NCI-H345 (cell line): ENCODE measurements around the gene TSHR.

ENCODE experiments used
- DNase-seq: peaks from one replicate; lab custom pipeline; 2025; lab: John Stamatoyannopoulos, UW

The TSHR gene

DNA sequence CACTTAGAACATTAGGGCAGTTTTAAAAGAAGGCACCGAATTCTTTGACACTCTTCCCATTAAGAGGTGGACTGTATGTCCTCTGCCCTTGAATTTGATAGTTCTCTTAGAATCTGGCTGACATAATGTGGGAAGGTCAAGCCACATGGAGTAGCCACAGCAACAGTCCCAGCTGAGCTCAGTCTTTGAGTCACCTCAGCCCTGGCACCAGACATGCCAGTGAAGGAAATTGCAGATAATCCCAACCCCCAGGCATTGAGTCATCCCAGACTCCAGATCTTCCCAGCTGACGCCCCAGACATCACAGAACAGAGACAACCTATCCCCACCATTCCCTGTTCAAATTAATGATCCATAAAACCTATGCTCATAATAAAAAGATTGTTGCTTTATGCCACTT is 181.9 kb downstream of the TSHR start:
- no peak for DNase-seq

DNA sequence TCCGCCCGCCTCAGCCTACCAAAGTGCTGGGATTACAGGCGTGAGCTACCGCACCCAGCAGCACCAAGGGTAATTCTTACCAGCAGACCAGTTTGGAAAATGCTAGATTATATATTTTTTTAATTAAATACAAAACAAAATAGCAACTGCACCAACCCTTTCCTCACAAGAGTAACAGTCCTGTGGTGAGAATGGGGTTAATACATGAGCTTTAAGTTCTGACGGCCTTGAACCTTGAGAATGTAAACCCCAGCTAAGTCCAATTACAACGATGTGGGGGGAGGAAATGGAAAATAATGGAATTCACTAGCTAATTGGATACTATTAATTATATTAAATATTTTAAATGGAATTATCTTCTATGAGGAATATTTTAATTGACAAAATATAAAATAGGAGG is 183.0 kb downstream of the TSHR start:
- no peak for DNase-seq

DNA sequence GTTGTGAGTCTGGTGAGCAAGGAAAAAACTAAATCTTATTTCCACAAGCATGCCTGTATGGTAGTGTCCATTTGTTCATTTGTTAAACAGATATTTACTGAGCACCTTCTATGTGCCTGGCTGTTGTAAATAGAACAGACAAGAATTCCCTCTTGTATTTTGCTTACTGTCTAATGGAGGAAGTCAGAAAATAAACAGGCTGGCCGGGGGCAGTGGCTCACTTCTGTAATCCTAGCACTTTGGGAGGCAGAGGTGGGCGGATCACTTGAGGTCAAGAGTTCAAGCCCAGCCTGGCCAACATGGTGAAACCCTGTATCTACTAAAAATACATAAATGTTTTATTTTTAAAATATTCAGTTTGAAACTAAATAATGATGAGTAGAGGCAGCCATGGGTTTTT is 186.0 kb downstream of the TSHR start:
- DNase-seq: no peak

DNA sequence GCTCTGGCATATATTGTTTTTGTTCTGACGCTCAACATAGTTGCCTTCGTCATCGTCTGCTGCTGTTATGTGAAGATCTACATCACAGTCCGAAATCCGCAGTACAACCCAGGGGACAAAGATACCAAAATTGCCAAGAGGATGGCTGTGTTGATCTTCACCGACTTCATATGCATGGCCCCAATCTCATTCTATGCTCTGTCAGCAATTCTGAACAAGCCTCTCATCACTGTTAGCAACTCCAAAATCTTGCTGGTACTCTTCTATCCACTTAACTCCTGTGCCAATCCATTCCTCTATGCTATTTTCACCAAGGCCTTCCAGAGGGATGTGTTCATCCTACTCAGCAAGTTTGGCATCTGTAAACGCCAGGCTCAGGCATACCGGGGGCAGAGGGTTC is 188.4 kb downstream of the TSHR start:
- DNase-seq: no peak

DNA sequence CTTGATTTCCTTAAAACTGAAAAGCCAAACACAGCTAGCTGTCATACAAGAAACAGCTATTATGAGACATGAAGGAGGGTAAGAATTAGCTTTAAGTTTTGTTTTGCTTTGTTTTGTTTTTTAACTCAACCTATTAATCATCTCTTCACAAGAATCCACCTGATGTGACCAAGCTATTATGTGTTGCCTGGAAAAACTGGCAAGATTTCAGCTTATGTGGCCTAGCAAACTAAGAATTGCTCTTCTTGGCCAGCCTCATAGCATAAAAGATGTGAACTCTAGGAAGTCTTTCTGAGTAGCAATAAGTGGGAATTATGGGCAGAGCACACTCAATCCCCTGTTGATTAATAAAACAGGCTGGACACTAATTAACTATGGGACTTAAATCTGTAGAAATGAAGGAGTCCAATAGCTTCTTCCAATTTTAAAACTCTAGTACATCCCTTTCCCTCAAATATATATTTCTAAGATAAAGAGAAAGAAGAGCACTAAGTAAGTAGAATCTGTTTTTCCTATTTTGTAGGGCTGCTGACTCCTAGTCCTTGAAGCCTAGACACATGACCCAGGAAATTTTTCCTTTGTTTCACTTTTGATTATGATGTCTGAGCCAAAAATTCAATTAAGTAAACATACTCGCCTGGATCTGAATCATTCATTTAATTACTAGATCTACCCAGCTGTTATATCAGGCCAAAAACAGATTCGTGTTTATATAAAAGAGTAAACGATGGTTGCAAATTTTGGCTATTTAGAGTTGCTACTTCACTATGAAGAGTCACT is 189.6 kb downstream of the TSHR start:
- peak; percentile 53 for DNase-seq

DNA sequence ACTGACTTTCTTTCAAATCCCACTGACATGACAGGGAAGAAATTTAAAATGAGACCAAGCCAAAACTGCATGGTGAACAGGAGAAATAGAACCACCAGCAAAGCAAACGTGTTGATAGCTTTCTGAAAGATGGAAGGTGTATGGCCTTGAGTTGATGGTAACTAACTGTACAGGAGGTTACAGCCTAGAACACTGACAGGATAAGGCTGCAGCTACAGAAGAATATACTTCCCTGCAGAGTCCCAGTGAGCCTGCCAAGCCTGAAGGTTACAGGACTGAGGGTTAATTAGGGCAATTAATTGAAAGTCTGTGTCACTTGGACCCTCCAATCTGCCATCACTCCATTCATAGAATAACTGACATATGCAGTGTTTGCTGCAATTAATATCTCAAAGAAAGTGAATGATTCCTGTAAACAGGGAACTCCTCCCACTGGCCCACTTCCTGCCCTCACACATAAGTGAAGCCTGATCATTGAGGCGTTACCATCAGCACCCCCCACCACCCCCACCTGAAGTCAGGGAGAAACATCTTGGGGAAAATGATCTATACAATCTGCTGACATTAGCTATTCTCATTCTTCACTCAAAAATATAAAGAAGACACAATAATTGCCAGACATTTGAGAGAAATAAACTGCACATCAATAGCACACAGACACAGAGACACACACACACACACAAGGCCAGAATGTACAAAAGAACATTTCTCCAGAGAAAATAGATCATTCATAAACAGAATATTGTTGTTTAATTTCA is 191.9 kb downstream of the TSHR start:
- DNase-seq: no peak

DNA sequence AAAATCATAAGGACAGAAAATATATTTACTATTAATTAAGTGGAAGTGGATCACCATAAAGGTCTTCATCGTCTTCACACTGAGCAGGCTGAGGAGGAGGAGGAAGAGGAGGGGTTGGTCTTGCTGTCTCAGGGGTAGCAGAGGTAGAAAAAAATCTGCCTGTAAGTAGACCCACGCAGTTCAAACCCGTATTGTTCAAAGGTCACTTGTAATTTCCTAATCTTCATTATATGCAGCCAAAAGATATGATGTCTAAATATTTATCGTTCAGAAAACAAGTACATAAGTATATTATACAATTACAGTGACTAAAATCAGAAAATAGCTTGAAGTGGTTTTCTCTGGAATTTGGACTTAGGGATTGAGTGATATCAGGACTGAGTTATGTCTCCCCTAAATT is 193.2 kb downstream of the TSHR start:
- DNase-seq: no peak

DNA sequence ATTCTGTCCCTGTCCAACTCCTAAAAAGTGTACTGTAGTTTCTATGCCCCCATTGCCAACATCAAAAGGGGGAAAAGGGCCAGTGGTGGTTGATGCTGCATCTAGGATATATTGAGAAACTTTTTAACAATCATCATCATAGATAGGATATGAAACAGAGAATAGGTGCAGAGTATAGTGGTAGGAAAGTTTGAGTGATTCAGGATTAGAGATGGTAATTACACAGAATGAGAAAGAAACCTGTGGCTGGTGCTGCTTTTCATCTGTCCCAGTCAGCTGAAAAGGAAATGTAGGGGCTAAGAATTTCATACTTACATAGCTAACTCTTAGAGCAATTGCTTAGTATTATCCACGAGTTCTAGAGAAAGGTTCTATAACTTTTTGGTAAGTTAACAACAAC is 197.8 kb downstream of the TSHR start:
- DNase-seq: no peak

DNA sequence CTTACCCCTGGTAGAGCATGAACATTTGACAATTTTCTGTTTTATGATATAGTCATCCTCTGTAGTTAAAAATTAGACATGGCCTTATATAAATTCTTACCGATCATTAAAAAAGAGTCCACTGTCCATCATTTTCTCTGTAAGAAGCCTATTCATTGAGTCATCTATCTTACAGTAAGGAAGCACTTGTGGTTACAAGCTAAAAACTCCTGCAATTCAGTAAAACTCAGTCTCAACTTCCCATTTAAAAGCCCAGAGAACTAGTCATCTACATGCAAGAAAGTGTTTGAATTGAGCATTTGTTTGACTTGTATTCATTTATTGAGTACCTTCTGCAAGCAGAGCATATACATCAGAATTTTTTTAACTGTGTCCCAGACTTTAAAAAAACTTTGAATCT is 202.0 kb downstream of the TSHR start:
- DNase-seq: no peak

DNA sequence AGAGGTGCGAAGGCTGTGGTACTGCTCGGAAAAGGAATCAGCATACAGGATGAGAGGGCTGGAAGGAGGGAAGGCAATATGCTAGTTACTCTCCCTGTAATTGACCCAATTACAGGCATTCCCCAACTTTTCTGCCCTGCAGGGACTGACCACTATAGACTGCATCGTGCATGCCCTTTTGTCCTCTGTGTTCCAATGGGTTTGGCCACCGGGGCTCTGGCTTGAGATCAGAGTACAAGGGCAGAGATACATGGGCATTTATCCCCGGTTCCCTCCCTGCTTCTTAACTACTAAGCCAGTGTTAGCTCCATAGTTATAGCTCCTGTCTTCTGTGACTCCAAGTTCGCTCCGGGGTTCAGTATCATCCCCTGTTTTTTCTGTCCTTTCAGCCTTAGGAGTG is 205.7 kb downstream of the TSHR start:
- DNase-seq: no peak

DNA sequence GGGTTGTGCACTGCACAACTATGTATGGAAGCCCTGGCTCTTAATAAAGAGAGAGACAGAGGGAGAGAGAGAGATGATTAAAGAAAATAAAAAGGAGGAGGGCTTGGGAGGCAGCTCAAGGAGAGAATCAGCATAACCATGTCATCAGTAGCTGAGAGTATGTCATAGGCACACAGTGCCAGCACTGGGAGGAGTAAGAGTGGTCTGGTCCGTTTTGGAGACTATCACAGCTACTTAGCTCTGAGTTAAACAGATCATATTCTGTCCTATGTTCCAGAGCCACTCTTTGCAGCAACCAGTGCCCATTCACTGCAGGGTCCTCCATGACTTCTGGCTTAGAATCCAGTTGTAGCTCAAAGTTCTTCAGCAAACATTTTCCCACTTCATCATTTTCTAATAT is 206.3 kb downstream of the TSHR start:
- DNase-seq: no peak

DNA sequence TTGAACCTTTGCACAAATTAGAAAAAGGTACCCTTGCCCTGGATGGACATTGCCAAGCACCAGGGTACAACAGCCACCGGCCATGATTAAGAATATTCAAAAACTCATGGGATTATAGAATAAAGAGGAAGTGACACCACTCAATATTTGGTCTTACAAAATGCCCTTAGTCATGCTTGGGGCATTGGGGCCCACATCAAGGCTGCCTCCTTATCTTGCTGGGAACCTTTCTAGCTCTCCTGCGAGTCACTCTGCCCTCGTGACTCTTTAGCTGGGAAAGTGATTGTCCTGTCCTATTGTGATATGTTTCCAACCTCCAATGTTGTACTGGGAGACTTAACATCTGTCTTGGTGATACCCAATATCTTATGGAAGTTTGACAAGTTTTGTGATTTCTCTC is 207.5 kb downstream of the TSHR start:
- no peak for DNase-seq

DNA sequence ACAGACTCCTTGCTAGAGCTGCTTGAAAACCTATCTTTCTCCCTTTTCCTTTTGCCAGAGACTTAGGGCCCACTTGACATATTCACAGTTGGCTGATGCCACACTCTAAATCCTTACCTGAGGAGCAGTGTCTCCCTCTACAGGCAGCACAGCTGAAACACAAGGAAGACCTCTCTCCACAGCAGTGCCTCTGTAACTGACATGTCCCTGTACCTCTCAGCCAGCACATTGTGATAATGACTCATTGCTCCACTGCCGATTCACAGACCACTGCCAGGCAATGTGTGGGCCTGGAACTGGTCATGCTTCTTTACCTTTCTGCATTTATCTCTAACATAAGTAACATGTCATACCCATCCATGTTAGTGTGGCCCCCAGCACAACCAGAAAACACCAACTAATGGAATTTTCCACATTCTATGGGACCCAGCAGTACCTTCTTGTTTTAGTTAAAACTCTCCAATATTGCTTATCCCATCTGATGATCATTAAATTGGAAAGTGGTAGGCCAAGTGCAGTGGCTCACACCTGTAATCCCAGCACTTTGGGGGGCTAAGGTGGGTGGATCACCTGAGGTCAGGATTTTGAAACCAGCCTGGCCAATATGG is 208.8 kb downstream of the TSHR start:
- peak; percentile 70 for DNase-seq

DNA sequence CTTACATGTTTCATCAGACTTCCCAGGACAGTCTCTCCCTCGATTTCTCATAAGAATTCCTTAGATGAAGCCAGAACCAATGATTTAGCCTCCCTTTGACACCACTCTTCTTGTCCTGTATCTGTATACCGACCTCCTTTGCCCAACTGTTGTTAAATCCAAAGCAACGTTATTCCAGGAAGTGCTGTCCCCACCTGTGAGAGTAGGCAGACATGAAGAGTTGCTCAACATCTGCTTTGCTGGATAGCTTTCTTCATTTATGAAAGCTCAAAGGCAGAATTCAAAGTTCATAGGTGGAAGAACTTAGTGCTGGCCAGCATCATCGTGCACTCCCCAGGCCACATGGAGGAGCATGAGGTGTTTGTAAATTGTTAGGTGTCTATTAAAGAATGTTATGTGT is 209.8 kb downstream of the TSHR start:
- no peak for DNase-seq

DNA sequence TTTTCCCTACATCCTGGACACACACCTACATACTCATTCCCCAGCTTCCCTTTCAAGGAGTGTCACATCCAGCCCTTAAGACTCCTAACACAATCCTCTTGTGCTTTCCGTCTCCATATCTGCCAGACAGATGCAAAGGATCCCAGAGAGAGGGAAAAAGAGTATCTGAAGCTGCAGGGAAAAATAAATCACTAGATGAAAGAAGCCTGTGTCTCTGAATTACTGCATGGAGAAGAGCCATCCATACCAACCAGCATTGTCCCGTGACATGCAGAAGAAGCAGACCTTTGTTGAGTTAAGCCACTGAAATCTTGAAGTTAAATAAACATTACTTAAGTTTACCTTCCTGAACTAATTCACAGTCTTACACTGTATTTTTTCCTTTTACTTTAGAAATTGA is 210.7 kb downstream of the TSHR start:
- DNase-seq: no peak

DNA sequence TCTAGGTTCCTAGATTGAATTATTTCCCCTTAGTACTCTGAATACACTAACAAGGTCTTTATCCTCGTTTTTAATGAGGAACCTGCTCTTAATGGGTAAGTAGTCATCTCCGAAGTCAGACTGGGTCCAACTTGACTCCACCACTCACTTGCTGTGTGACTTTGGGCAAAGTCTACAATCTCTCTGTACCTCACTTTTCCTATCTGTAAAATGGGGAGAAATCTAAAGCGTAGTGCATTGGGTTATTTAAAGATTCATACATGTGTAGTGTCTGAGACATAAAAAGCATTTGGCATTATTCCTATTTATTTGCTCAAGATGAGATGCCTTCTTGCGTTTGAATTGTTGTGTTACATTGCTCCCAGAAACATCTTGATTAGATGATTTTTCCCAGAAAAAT is 213.8 kb downstream of the TSHR start:
- no peak for DNase-seq

DNA sequence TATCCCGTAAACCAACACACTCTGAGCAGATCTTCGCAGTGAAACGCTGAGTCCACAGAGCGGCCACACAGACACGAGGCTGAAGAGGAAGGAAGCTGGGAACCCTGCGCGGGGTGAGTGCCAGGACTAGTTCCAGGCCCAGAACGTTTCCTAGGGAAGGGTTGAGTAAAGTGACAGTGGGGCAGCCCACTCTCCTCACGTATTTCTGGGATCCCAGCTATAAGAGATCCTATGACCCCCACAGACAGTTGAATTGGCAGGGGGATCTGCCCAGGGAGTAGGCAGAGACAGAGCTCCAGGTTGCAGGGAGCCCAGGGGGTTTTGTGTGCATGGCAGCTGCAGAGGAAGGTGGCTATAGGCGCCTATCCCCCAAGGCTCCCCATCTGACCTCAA is 214.3 kb downstream of the TSHR start:
- no peak for DNase-seq

DNA sequence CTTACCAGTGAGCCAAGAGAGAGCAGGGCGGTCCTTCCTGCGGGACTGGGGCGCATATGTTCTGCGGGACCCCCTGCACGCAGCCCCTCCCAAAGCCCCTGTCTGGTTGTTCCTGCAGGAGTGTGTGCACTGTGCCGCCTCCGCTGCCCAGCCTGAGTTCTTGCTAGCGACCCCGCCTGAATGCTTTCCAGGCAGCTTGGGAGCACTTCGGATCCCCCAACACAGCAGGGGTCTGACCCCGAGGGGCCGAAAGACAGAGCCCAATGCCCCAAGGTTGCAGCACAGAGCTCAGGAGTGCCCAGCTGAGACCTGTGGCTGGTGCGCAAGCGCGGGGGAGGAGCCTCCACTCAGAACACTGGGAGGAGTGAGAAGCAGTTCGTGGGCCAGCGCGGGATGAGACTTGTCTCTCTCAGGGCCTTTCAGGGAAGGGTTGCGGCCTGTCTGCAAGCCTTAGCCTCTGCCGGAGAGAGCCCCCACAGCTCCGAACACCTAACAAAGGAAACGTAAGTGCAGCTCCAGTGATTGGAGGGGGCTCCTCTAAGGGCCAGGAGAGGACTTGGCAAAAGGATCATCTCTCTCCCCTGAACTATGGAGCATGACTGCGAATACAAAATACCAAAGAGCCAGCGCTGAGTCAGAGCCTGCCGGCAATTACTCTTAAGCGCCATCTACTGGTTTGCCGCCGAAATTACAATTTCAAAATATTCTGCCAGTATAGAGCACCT is 214.8 kb downstream of the TSHR start:
- peak; percentile 87 for DNase-seq

DNA sequence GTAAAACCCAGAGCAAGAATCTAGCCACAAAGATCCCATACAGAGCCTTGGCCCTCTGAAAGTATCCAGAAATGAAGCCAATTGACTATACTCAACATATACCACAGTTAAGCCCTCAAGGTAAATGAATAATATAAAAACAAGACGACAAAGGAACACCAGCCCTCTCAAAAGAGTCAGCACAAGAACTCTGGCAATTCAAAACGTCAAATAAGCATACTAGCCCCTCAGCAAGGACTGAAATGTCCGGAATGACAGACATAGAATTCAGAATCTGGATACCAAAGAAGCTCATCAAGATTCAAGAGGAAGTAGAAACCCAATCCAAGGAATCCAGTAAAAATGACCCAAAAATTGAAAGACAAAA is 215.4 kb downstream of the TSHR start:
- DNase-seq: no peak

DNA sequence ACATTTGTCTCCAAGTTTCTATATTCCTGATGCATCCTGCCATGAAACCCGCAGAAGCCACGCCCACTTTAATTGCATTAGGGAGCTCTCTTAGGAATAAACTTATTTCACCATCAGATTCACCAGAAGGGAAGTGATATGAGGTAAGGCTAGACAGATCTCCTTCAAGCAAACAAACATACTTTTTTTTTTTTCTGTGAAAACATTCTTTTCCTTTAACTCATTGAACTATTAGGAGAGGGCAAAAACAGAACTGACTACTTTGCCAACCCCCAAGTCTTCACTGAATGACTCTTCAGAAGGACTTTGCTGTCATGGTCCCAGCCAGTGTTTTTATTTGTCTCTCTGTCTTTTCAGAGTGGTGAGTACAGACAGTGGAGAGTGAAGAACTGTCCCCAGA is 216.9 kb downstream of the TSHR start:
- DNase-seq: no peak

DNA sequence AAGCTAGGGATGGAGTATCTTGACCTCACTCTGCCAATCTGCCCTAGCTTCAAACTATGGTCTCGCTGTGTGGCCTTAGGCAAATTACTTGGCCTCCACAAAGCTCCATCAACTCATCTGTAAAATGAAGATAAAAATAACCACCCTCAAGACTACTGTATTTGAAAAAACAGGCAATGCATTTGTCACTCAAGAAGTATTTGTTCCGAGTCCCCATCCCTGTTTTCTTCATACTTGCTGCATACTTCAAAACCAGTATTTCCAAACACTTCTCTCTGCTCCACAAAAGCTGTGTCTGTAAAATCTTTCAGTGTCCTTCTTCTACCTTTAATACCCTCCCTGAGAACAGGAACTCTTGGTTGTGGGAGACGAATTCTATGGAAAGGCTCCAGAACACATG is 217.5 kb downstream of the TSHR start:
- no peak for DNase-seq

DNA sequence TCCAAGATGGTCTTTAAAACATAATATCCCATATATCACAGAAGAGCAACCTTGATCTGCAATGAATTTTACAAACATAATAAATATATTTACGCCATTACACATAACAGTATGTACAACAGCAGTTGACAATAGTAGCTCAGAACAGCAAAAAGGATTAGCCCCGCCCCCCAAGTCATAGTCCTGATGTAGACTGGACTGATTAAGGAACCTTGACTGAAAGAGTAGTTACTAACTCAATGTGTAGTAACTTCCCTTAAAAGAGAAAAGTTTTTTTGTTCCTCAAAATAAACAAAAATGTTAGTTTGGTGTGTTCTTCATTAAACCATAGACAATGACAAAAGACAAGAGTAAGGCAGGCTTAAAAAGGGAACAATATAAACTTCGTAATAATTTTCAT is 220.8 kb downstream of the TSHR start:
- no peak for DNase-seq

DNA sequence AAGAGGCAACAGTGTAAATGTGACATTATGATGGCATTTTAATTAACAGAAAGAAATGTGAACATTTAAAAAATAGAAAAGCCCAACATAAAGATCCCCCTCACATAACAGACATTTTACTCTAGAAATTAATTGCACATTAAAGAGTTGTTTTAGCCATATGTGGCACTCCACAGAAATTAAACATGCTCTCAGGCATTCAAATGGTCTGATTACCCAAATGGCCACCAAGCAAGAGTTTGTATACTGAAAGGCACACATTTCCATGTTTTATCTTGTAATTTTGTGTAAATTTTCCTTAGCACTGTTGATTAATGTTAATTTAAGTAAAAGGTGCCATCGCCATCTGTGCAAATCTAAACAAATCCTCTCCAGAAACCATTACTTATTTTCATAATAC is 221.8 kb downstream of the TSHR start:
- no peak for DNase-seq
